ENCODE data around the gene SSTR3. TPM values are rescaled to one million over a fixed set of nuclear protein-coding genes. Genes with fewer than 3 reads are reported as not detected.

Gene SSTR3
- total and polyA plus RNA-seq, 2 of the 13 experiments (the other 11 are each of a cell fraction or from before 2014, with no cell fraction given) = 0.08 to 0.64 TPM

- in situ Hi-C loops (cut with HindIII; ENCODE audit: extremely low pct_ligation_motif_present, low pct_unique_long_range_greater_than_20kb) = no loop called here
- no peak overlapping the region for H3K9ac ChIP-seq (ENCODE audit: insufficient read depth, low read depth, low read length)
- no peaks in the 10 kb centered on the region; a peak in 1 of 5 replicates for H3K36me3 ChIP-seq (replicated peaks in 1 of 2; ENCODE audit: control insufficient read depth in 1 of 2, insufficient read depth in 2 of 2, low read length in 2 of 2)
- no peak for ATAC-seq
- no TSS peak for BruUV-seq (replicated peaks)
- H3K79me2 ChIP-seq (ENCODE audit: insufficient read depth, low read length) = no peaks in the 10 kb centered on the region
- ChIA-PET POLR2A (no interaction called here), CTCF (ENCODE audit: low intra/inter-chr PET ratio, low total read pairs) (no interaction called here)
- no peak overlapping the region for H2AFZ ChIP-seq (ENCODE audit: low read length)
- 52% methylated on average over 2 of the region's 14 CpGs for WGBS (ENCODE audit: low lambda C conversion rate)
- H3K27me3 ChIP-seq (ENCODE audit: control insufficient read depth in 1 of 2, insufficient read depth in 2 of 2, low read length in 2 of 2) = peaks cover 2 to 12% of the 10 kb centered on the region in 2 experiments; a peak in 3 of 5 replicates
- no peak for DNase-seq (ENCODE audit: low spot score)
- no peak overlapping the region for H3K4me3 ChIP-seq (replicated peaks in 1 of 3; ENCODE audit: insufficient read depth in 1 of 3, low read depth in 2 of 3, low read length in 3 of 3)
- intact Hi-C loops (cut with micrococcal nuclease; ENCODE audit: unreplicated experiment) = no loop called here
- FAIRE-seq = no peak
- H3K27ac ChIP-seq (ENCODE audit: extremely low read length, insufficient read depth, low read length) = no peak overlapping the region
- peaks cover 21% of the 10 kb centered on the region for H3K4me1 ChIP-seq (ENCODE audit: insufficient read depth, low read length)
- no peak overlapping the region for H3K4me2 ChIP-seq (ENCODE audit: low read depth, low read length)
- H4K20me1 ChIP-seq (ENCODE audit: insufficient read depth, low read length) = no peaks in the 10 kb centered on the region
- no peaks in the 10 kb centered on the region for H3K9me3 ChIP-seq (ENCODE audit: low read length)
- TF ChIP-seq MLXIP (CRISPR knock-in tag; IDR thresholded peaks at IDR 0.05; ENCODE audit: borderline replicate concordance) (no peak), GATAD1 (CRISPR knock-in tag; IDR thresholded peaks at IDR 0.05) (no peak), IKZF4 (CRISPR knock-in tag; IDR thresholded peaks at IDR 0.05; ENCODE audit: borderline replicate concordance, low read depth, not compliant biosample characterization) (no peak), CSRNP1 (CRISPR knock-in tag; IDR thresholded peaks at IDR 0.05) (no peak), TRIM22 (IDR thresholded peaks at IDR 0.05) (no peak), ZNF530 (CRISPR knock-in tag; IDR thresholded peaks at IDR 0.05; ENCODE audit: low read depth) (no peak), ATF6 (CRISPR knock-in tag; conservative IDR thresholded peaks at IDR 0.05) (no peak), NFATC3 (CRISPR knock-in tag; IDR thresholded peaks at IDR 0.05) (no peak), CREBL2 (CRISPR knock-in tag; IDR thresholded peaks at IDR 0.05; ENCODE audit: borderline replicate concordance) (no peak), RXRB (CRISPR knock-in tag; IDR thresholded peaks at IDR 0.05; ENCODE audit: borderline replicate concordance) (no peak), ZNF317 (CRISPR knock-in tag; IDR thresholded peaks at IDR 0.05) (no peak), HNRNPUL1 (IDR thresholded peaks at IDR 0.05; ENCODE audit: low read depth, low read length) (no peak), BRF2 (CRISPR knock-in tag; IDR thresholded peaks at IDR 0.05) (no peak), GLMP (CRISPR knock-in tag; IDR thresholded peaks at IDR 0.05; ENCODE audit: borderline replicate concordance) (no peak)
Observed at GRCh38 chr22:37226514-37226913, 14.2 kb upstream of the SSTR3 start.
